GM19467 (cell line): Measurements from ENCODE around the gene UQCC5.

Experiments
- ATAC-seq: cut with Tn5 transposase; IDR thresholded peaks from one replicate; pipeline ENCODE4 v1.9.1; 2021; ENCODE audit warnings: mild to moderate bottlenecking, moderate library complexity; ENCODE audit not compliant: unreplicated experiment

Gene UQCC5

DNA sequence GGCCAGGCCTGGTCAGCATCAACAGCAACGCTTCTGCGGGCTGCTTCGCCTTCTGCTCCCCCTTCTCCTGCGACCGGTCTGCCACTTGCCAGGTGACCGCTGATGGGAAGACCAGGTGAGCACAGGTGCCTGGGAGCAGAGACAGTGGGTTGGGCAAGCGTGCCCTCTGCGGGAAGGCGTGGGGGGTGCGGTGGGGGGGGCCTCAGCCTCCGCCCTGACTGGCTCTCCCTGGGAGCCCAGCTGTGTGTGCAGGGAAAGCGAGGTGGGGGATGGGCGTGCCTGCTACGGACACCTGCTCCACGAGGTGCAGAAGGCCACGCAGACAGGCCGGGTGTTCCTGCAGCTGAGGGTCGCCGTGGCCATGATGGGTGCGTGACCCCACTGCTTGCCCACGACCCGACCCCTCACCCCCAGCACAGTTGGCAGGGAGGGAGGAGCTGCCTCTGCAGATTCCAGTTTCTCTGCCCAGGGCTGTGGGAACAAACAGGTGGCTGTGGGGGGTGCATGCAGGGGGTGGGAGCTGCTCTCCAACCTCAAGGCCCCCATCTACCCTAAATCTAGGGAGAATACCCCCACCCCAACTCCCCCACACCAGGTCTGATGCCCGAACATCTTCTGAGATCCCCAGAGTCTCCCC lies 32.5 kb upstream of the UQCC5 start:
- no peak for ATAC-seq

DNA sequence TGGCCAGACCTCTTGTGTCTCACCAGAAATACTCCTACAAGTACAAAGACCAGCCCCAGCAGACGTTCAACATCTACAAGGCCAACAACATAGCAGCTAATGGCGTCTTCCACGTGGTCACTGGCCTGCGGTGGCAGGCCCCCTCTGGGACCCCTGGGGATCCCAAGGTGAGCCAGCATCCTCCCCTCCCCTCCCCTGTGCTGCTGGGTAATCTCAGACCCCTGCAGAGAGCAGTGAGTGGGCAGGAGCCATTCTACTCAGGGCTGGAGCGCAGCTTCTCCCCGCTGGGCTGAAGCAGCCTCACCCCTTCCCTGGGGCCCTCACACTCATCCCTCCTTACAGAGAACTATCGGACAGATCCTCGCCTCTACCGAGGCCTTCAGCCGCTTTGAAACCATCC lies 31.4 kb upstream of the UQCC5 start:
- no peak for ATAC-seq

DNA sequence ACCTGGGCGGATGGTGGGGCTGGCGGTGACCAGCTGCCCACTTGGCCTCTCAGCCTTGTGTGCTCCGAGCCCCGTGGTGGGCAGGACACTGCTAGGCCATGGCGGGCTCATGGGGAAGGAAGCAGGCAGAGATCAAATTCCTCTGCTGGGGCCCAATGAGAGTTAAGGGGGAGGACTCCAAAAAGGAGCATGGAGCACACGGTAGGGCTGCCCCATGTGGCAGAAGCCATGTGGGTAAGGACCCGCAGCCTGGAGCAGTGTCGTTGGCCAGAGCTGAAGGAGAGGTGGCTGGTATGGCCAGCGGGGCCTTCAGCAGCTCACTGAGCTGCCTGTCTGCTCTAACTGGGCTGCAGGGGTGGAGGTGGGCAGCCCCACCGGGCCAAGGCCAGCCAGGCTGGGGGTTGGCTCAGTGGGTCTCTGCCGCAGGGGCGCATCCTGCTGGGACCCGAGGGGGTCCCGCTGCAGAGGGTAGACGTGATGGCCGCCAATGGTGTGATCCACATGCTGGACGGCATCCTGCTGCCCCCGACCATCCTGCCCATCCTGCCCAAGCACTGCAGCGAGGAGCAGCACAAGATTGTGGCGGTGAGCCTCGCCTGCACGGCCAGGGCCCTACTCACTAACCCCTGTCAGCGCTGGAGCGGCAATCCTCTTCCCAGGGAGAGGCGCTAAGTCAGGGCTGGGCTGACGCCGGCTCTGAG lies 30.0 kb upstream of the UQCC5 start:
- no peak for ATAC-seq

DNA sequence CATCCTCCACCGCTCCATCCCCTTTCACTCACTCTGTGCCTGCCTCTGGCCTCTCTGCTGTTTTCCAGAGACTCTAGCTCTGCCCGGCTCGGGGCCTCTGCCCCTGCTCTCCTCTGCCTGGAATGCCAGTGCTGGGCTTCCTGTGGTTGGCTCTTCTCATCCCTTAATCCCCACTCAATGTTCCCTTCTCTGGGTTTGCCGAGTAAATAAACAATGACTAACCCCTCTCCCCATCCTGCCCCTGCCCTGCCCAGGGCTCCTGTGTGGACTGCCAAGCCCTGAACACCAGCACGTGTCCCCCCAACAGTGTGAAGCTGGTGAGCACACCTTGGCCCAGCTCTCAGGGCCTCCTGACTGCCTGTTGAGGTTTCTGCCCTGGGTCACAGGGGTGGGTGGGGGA lies 29.0 kb upstream of the UQCC5 start:
- no peak for ATAC-seq

DNA sequence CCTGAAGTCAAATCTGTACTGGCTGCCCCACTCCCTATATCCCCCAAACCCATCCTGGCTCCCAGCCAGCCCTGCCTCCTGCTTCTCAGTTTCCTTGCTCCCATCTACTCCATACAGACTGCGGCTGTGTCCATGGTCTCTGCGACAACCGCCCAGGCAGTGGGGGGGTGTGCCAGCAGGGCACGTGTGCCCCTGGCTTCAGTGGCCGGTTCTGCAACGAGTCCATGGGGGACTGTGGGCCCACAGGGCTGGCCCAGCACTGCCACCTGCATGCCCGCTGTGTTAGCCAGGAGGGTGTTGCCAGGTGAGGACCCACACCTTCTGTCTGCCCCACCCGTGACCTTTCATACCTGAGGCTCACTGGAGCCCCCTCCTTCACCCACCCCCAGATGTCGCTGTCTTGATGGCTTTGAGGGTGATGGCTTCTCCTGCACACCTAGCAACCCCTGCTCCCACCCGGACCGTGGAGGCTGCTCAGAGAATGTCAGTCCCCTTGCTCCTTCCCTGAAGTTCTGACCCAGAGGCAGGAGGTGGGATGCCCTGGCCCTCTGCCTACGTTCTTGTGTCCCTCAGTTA lies 26.6 kb upstream of the UQCC5 start:
- ATAC-seq, result no peak

DNA sequence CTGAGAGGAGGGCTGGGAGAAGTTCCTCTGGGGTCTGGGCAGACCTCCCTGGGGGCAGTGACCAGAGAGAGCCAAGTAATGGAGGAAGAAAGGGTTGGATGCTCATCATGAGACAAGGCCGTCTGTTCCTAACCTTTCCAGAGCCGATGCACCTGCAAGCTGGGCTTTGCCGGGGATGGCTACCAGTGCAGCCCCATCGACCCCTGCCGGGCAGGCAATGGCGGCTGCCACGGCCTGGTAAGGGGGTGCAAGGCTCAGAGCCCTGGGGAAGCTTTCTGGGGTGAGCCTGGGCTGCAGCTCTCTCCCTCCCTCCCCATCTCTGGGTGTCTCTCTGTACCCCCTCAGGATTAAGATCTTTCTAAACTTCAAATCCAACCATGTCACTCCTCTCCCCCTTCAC lies 24.9 kb upstream of the UQCC5 start:
- no peak for ATAC-seq

DNA sequence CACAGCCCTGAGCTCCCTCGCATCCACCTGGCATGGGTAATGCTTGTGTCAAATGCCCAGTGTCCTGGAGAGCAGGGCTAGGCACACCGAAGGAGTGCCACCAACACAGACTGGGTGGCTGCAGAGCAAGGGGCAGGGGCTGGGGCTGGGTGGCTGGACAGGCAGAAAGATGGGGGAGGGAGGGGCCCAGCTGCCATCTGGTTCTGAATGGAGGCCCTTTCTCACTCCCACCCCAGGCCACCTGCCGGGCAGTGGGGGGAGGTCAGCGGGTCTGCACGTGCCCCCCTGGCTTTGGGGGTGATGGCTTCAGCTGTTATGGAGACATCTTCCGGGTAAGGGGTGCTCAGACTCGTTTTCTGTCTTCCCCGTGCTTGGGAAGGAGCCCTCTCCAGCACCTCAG lies 24.3 kb upstream of the UQCC5 start:
- no peak for ATAC-seq

DNA sequence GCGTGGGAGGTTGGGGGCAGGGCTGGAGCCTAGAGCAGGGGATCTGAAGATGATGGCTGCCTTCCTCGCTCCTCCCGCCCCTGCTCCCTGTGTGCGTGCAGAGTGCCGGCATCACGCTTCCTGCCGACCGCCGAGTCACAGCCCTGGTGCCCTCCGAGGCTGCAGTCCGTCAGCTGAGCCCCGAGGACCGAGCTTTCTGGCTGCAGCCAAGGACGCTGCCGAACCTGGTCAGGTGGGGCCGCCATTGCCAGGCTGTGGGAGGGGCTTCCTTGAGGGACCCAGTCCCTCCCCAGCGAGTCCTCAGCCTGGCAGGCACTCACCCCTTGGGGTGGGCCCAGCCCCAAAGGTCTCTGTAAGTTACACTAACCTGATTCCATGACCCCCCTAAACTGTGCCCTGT lies 23.7 kb upstream of the UQCC5 start:
- ATAC-seq, result no peak

DNA sequence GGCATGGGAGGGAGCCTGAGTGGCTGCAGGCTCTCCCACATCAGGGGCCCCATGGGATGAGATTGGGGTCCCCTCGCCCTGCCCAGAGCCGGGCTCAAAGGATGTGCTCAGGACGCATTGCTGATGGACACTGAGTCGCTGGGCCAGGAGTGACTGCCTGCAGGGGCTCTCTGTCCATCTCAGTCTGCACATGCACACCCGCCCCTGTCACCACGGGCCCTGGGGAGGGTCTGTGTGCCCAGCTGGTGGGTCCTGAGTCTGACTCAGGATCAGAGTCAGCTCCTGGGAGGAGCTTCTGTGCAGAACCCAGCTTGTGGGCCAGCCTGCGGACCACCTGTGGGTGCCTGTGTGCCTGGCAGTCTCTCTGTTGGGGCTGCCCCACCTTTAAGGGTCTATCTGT lies 23.1 kb upstream of the UQCC5 start:
- ATAC-seq, result no peak

DNA sequence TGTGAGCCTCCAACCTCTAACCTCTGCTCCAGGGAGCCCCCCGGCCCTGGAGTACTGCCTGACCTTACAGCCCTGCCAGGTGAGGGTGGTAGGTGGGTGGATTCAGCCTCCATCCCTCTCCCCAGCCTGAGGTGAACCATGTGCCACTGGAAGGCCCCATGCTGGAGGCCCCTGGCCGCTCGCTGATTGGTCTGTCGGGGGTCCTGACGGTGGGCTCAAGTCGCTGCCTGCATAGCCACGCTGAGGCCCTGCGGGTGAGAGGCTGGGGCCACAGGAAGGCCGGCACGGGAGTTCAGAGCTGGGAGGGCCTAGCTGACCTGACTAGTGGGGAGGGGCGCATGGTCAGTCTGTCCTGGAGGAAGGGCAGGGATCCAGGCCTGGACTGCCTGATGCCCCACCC lies 21.8 kb upstream of the UQCC5 start:
- no peak for ATAC-seq

DNA sequence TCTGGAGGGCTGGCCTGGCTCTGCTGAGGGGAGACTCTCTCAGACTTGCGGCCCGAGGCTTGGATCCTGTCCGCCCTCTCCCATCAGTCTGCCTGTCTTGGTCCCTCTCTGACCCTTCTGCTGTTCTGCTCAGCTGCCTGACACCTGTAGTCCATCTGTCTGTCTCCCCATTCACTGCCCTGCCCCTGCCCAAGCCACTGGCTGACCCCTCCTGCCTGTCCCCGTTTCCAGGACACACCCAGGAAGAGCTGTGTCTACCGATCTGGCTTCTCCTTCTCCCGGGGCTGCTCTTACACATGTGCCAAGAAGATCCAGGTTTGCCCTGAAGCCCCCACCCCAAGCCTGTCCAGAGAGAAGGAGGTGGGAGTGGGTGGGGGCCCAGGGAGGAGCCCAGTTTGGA lies 21.2 kb upstream of the UQCC5 start:
- no peak for ATAC-seq

DNA sequence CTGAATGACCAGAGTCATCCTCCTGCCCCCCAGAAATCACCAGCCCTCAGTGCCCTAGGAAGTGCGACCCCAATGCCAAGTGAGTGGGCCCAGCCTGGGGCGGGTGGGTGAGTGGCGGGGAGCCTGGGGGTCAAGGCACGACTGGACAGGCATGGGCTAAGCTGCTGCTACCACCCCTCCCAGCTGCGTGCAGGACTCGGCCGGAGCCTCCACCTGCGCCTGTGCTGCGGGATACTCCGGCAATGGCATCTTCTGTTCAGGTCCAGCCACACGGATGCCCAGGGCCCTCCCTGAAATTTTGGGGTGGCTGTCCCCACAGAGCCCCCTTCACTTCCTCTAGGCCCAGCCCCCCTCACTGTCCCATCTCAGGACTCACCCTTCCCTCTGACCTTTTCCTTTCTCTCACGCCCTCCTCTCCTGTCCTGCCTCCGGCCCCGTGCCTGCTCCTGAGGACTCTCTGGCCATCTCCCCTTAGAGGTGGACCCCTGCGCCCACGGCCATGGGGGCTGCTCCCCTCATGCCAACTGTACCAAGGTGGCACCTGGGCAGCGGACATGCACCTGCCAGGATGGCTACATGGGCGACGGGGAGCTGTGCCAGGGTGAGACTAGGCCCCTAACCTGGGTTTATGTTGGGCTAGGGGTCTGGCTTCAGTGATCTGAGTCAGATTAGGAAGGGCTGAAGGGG lies 19.8 kb upstream of the UQCC5 start:
- ATAC-seq, result no peak

DNA sequence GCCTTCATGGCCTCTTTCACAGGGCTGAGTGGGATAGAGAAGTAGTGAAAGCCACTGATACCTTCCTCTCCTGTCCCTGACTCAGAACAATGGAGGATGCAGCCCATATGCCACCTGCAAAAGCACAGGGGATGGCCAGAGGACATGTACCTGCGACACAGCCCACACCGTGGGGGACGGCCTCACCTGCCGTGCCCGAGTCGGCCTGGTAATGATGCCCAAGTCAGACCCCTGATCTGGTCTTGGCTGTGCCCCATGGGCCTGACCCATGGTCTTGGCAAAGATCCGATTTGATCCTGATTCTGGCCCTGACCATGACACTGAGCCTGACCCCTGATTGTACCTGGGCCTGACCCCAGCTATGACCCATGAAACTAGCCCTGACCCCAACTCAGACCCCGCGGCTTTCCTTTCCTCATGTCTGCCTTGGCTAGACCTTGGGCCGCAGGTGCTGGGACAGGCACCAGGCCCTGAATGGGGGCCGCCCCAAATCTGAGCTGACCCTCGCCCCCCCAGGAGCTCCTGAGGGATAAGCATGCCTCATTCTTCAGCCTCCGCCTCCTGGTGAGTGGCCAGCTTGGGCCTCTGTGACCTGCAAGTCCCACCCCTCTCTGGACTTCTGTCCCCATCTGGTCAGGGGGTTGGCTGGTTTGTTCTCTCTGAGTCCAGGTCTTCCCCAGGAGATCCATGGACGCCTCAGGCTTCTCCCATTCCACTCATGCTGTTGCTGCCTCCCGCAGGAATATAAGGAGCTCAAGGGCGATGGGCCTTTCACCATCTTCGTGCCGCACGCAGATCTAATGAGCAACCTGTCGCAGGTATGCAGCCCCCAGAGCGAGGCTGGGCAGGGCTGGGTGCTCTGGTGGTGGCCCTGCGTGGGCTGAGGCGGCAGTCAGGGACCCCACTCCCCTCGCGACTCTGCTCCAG lies 18.3 kb upstream of the UQCC5 start:
- no peak for ATAC-seq

DNA sequence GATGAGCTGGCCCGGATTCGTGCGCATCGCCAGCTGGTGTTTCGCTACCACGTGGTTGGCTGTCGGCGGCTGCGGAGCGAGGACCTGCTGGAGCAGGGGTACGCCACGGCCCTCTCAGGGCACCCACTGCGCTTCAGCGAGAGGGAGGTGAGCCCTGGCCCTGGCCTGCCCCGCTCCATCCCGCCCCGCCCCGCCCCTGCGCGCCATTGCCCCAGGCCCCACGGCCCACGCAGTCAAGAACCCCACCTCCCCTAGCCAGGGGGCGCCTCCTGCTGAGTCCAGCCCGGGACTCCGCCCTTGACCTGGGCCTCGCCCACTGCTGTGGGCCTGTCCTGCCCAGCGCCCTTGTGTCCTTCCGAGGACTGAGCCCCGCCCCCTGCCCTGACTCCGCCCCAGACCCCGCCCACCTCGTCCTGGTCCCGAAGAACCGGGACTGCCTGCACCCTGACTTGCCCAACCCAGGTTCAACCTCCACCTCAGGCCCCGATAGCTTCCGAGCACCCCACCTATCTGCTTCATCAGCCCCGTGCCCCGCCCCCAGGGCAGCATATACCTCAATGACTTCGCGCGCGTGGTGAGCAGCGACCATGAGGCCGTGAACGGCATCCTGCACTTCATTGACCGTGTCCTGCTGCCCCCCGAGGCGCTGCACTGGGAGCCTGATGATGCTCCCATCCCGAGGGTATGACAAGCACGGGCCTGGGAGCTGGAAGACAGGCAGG lies 17.5 kb upstream of the UQCC5 start:
- no peak for ATAC-seq

DNA sequence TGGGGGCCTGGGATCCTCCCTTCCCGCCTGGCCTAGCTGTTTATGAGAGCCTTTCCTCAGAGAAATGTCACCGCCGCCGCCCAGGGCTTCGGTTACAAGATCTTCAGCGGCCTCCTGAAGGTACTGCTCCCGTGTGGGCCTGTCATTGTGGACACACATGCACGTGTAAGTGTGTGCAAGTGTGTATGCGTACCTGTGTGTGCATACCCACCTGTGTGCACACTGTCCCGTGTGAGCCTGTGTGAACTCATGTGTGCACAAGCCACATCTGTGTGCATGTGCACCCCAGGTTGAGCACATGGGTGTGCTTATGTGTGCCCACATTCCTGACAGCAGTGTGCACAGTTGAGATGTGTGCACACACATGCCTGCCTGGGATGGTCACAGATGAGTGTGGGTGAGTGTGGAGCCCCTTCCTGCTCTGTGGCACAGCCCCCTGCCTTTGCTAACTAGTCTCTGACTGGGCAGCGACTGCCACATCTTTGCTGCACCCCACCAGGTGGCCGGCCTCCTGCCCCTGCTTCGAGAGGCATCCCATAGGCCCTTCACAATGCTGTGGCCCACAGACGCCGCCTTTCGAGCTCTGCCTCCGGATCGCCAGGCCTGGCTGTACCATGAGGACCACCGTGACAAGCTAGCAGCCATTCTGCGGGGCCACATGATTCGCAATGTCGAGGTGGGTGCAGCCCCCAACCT lies 16.8 kb upstream of the UQCC5 start:
- ATAC-seq, result no peak

DNA sequence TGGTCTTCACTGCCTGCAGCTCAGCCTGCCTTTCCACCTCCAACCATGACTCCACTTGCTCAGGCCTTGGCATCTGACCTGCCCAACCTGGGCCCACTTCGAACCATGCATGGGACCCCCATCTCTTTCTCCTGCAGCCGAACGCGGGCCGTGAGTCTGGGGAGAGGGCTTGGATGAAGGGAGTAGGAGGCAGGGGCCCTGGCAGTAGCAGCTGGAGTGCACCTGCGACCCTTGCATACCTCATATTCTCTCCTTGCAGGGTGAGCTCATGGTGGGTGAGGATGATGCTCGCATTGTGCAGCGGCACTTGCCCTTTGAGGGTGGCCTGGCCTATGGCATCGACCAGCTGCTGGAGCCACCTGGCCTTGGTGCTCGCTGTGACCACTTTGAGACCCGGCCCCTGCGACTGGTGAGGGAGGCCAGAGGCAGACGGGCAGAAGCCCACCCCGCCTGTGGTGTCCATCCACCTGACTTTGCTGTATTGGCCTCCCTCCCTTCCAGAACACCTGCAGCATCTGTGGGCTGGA lies 16.2 kb upstream of the UQCC5 start:
- no peak for ATAC-seq

DNA sequence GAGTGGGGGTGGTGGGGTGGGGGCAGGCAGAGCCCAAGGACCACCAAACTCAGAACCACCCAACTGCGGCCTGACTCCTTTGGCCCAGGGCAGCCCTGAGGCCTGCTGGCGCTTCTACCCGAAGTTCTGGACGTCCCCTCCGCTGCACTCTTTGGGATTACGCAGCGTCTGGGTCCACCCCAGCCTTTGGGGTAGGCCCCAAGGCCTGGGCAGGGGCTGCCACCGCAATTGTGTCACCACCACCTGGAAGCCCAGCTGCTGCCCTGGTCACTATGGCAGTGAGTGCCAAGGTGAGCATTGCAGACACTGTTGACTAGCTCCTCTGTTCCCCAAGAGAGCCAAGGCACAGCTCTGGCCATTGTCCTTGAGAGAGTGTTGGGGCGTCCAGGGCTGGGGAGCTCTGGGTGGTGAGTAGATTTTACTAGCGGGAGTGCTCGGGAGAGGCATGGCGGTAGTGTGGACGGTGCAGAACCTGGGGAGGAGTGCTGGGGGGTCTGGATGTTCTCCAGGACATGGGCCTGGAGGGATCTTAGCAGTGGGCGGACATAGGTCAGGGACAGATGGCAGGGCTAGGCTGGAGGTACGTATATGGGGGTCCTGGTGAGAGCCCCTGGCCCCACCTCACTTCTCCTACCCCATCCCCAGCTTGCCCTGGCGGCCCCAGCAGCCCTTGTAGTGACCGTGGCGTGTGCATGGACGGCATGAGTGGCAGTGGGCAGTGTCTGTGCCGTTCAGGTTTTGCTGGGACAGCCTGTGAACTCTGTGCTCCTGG lies 15.5 kb upstream of the UQCC5 start:
- ATAC-seq, result no peak

DNA sequence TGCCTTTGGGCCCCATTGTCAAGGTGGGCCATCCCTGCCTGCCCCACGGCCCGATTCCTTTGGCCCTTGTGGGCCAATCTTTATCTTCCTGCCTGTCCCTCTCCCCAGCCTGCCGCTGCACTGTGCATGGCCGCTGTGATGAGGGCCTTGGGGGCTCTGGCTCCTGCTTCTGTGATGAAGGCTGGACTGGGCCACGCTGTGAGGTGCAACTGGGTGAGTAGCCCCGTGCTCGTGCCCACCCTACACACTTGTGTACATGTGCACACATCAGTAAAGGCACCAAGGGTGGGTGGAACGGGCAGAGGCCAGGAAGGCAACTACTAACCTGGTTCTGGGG lies 14.9 kb upstream of the UQCC5 start:
- no peak for ATAC-seq
